Activated CD4-positive, alpha-beta T cell treated with anti-CD3 and anti-CD28 coated beads, Interleukin-2, amount 10 ng/mL, durations not matched to agents 24 days and 14 days (primary cell): ENCODE measurements around the gene PPP2R2D. TPM values are rescaled to one million over a fixed set of nuclear protein-coding genes. Genes with fewer than 3 reads are reported as not detected.

Source experiments
- DNase-seq: peaks from one replicate; pipeline ENCODE4 v3.0.0; 2022
- H3K27ac Mint-ChIP-seq: one replicate; pipeline ENCODE4 v1.8.0; 2022; ENCODE audit warnings: mild to moderate bottlenecking, mixed read lengths
- H3K27me3 Mint-ChIP-seq: one replicate; pipeline ENCODE4 v1.8.0; 2022; ENCODE audit warnings: mixed read lengths
- H3K36me3 Mint-ChIP-seq: one replicate; pipeline ENCODE4 v1.8.0; 2022; ENCODE audit warnings: low read depth, mild to moderate bottlenecking, mixed read lengths
- H3K4me1 Mint-ChIP-seq: one replicate; pipeline ENCODE4 v1.8.0; 2021; ENCODE audit warnings: mixed read lengths
- H3K4me3 Mint-ChIP-seq: one replicate; pipeline ENCODE4 v1.8.0; 2022; ENCODE audit warnings: mild to moderate bottlenecking, moderate library complexity, mixed read lengths
- H3K9me3 Mint-ChIP-seq: one replicate; pipeline ENCODE4 v1.8.0; 2021; ENCODE audit warnings: mixed read lengths
- intact Hi-C: fragments of 100-400 bp; cut with micrococcal nuclease; formaldehyde crosslinking; loops from one replicate; pipeline ENCODE4 v1.15.1; 2023
- total RNA-seq: library from RNA; stranded (reverse); gene quantifications from 2 replicates; pipeline ENCODE4 v1.2.3, GENCODE V29; 2022

PPP2R2D gene
- total RNA-seq, 1 donor from 2014 or later: 36.2 TPM

GRCh38 chr10:132004052-132004451 is 103.2 kb downstream of the PPP2R2D start:
- Mint-ChIP-seq H3K9me3 (no peaks in the 10 kb centered on the region), H3K4me3 (no peak overlapping the region), H3K27me3 (peaks cover 14% of the 10 kb centered on the region), H3K4me1 (no peaks in the 10 kb centered on the region), H3K27ac (no peak overlapping the region), H3K36me3 (no peaks in the 10 kb centered on the region)
- no peak for DNase-seq
- intact Hi-C loops: no loop called here

- peaks cover 23% of the 10 kb centered on the region for H3K27me3 Mint-ChIP-seq
- no peaks in the 10 kb centered on the region for H3K4me1 Mint-ChIP-seq
- no peak overlapping the region for H3K4me3 Mint-ChIP-seq
- no peaks in the 10 kb centered on the region for H3K9me3 Mint-ChIP-seq
- H3K36me3 Mint-ChIP-seq: no peaks in the 10 kb centered on the region
- DNase-seq: no peak
- H3K27ac Mint-ChIP-seq: no peak overlapping the region
- intact Hi-C loops: no loop called here
Observed at GRCh38 chr10:132005147-132005546, 104.3 kb downstream of the PPP2R2D start.

GRCh38 chr10:132006966-132007365 is 106.2 kb downstream of the PPP2R2D start:
- Mint-ChIP-seq H3K4me3 (no peak overlapping the region), H3K9me3 (no peaks in the 10 kb centered on the region), H3K4me1 (no peaks in the 10 kb centered on the region), H3K27ac (no peak overlapping the region), H3K36me3 (no peaks in the 10 kb centered on the region), H3K27me3 (peaks cover 31% of the 10 kb centered on the region)
- intact Hi-C loops: no loop called here
- no peak for DNase-seq

GRCh38 chr10:132007681-132008080 is 106.9 kb downstream of the PPP2R2D start:
- Mint-ChIP-seq H3K27ac (no peak overlapping the region), H3K4me3 (no peak overlapping the region), H3K9me3 (no peaks in the 10 kb centered on the region), H3K27me3 (peaks cover 26% of the 10 kb centered on the region), H3K36me3 (no peaks in the 10 kb centered on the region), H3K4me1 (no peaks in the 10 kb centered on the region)
- DNase-seq: no peak
- intact Hi-C loops: no loop called here

Other genes starting within 250 kb of the PPP2R2D start
- gene BNIP3, start 80.9 kb downstream of the PPP2R2D start, total RNA-seq: 94.4 and 95.1 TPM in 2 replicates
- 1.2 and 1.3 TPM in 2 replicates for gene JAKMIP3, start 164.9 kb downstream of the PPP2R2D start, total RNA-seq